NCI-H82 treated with DMSO at 0.1 percent for 48 hours (cell line): ENCODE data around the gene COL8A1.
"Not testable (repeated sequence)": the region's sequence is repeated elsewhere in the genome, so short reads cannot be mapped to it uniquely, and the experiment has no call there.

Experiments
- DNase-seq: peaks from one replicate; lab custom pipeline; 2025; ENCODE audit not compliant: unreplicated experiment; lab: John Stamatoyannopoulos, UW

Gene COL8A1

GRCh38 chr3:99838755-99839154 is 200.4 kb downstream of the COL8A1 start:
- no peak for DNase-seq

GRCh38 chr3:99839613-99840012 is 201.2 kb downstream of the COL8A1 start:
- no peak for DNase-seq

DNA sequence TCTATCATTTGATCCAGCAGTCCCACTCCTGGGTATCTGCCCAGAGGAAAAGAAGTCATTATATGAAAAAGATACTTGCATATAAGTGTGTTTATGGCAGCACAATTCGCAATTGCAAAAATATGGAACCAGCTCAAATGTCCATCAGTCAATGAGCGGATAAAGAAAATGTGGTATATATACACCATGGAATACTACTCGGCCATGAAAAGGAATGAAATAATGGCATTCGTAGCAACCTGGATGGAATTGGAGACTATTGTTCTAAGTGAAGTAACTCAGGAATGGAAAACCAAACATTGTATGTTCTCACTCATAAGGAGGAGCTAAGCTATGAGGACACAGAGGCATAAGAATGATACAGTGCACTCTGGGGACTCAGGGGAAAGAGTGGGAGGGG is 203.6 kb downstream of the COL8A1 start:
- DNase-seq: not testable (repeated sequence)

DNA sequence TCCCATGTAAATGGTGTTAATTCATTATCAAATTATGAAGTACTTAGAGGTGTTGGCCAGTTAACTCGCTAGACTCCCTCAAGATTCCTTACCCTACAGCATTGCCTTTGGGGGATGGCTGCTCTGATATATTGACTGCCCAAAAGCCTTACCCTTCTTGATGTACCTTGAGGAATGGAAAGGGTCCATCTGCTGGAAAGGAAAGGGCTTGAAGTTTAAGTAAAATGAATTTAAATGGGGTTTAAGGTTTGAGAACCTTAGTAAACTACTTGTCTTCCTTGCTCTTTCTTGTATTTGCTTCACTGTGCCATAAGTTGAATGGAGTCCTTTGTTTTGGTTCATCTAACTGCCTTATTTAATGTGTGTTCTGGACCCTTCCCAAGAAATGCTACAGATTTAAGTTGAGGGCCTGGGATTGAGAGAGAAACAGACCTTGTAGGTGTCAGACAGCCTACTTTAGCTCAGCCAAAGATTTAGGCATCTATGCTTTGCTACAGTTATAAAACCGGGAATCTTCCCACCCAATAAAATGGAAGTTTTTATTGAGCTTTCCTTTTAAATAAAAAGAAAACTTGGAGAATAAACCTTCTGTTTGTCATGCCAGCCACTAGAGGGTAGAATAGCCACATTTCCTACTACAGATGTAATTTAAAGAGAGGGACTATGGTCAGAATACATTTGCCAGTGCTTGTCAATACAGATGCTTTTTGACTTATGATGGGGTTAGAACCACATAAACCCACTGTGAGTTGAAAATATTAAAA is 204.6 kb downstream of the COL8A1 start:
- peak; percentile 72 for DNase-seq

GRCh38 chr3:99843590-99844258 is 205.3 kb downstream of the COL8A1 start:
- no peak for DNase-seq

- DNase-seq: no peak
Observed at GRCh38 chr3:99845331-99845730, 206.9 kb downstream of the COL8A1 start.

GRCh38 chr3:99845999-99846398 is 207.6 kb downstream of the COL8A1 start:
- DNase-seq: no peak

- DNase-seq: no peak
Observed at GRCh38 chr3:99846477-99847160, 208.2 kb downstream of the COL8A1 start.

GRCh38 chr3:99848433-99848832 is 210.0 kb downstream of the COL8A1 start:
- no peak for DNase-seq
